A549 (cell line): ENCODE results near the gene HNRNPUL1. TPM values are rescaled to one million over a fixed set of nuclear protein-coding genes. Genes with fewer than 3 reads are reported as not detected.

ENCODE experiments used
- ATAC-seq, 2 experiments: fragments of 200-7000 bp in 1 of 2; fragments of >200 bp in 1 of 2; cut with Nextera tagmentation in 1 of 2; cut with Tn5 transposase in 1 of 2; 3 replicates each; pipeline versions ENCODE4 v1.8.0 to v1.9.1; 2018 to 2020; ENCODE audit warnings: mild to moderate bottlenecking in 1 of 2, moderate library complexity in 1 of 2
- CTCF ChIA-PET: fragments of 300-600 bp; sonication (Branson Sonifier 250); formaldehyde crosslinking; extraction: SDS; loops from one replicate; lab custom pipeline; 2021; ENCODE audit warnings: antibody characterized with exemption, inconsistent platforms; lab: Yijun Ruan, JAX
- POLR2A ChIA-PET: fragments of 350-600 bp; formaldehyde crosslinking; extraction: SDS; loops from one replicate; lab custom pipeline; 2021; ENCODE audit warnings: antibody characterized with exemption, inconsistent platforms; lab: Yijun Ruan, JAX
- DNase-seq, 2 experiments: peaks; one replicate each; pipeline versions ENCODE4 v3.0.0 to v3.0.0-alpha.2; 2011 to 2016; ENCODE audit warnings: low read depth in 1 of 2, low spot score in 1 of 2
- FAIRE-seq: peaks from 2 replicates; lab custom pipeline; 2011; peaks lifted over from hg19 to GRCh38; lab: Jason Lieb, UNC
- H3K27ac ChIP-seq, 2 experiments: fragments of >200 bp; sonication (Bioruptor Twin); formaldehyde crosslinking; 3 replicates each; pipeline ENCODE4 v1.5.1; 2016 to 2017
- H3K4me1 ChIP-seq: fragments of >200 bp; sonication (Bioruptor Twin); formaldehyde crosslinking; 3 replicates; pipeline ENCODE4 v1.6.1; 2016
- H3K4me2 ChIP-seq: fragments of >200 bp; sonication (Bioruptor Twin); formaldehyde crosslinking; 3 replicates; pipeline ENCODE4 v1.6.1; 2016
- H3K4me3 ChIP-seq: fragments of >200 bp; sonication (Bioruptor Twin); formaldehyde crosslinking; 3 replicates; pipeline ENCODE4 v1.5.1; 2016
- H3K9me3 ChIP-seq: fragments of >200 bp; sonication (Bioruptor Twin); formaldehyde crosslinking; 3 replicates; pipeline ENCODE4 v1.6.1; 2016
- CEBPB ChIP-seq, 2 experiments: fragments of >200 bp in 1 of 2; sonication (Bioruptor Twin) in 1 of 2; formaldehyde crosslinking in 1 of 2; IDR thresholded peaks; 2 replicates each; pipeline ENCODE4 v1.6.1; 2012 to 2016
- EHMT2 ChIP-seq: fragments of 200-600 bp; sonication (generic); IDR thresholded peaks from 2 replicates; pipeline ENCODE4 v1.6.1; 2016; ENCODE audit warnings: antibody characterized with exemption, low read depth, mild to moderate bottlenecking, moderate library complexity
- FOSB ChIP-seq: fragments of 250-450 bp; sonication (Bioruptor Pico); IDR thresholded peaks from 2 replicates; pipeline ENCODE4 v1.5.0; 2020; ENCODE audit warnings: mild to moderate bottlenecking, moderate library complexity
- FOSL2 ChIP-seq, 2 experiments: fragments of 450-650 bp in 1 of 2; fragments of >200 bp in 1 of 2; sonication (Bioruptor Twin) in 1 of 2; formaldehyde crosslinking; IDR thresholded peaks; 2 replicates each; pipeline versions ENCODE4 v1.5.0 to v1.6.1; 2016 to 2020; ENCODE audit warnings: mild to moderate bottlenecking in 1 of 2, moderate library complexity in 1 of 2
- HOXA7 ChIP-seq: fragments of 250-450 bp; sonication (Bioruptor Pico); IDR thresholded peaks from 2 replicates; pipeline ENCODE4 v1.5.0; 2020; ENCODE audit warnings: mild to moderate bottlenecking, moderate library complexity
- HOXB5 ChIP-seq: fragments of 250-450 bp; sonication (Bioruptor Pico); IDR thresholded peaks from 2 replicates; pipeline ENCODE4 v1.5.0; 2020; ENCODE audit warnings: mild to moderate bottlenecking, moderate library complexity
- JUNB ChIP-seq: fragments of >200 bp; sonication (Bioruptor Twin); formaldehyde crosslinking; IDR thresholded peaks from 2 replicates; pipeline ENCODE4 v1.6.1; 2016
- KDM5A ChIP-seq: fragments of 200-600 bp; sonication (generic); IDR thresholded peaks from 2 replicates; pipeline ENCODE4 v1.6.1; 2016; ENCODE audit warnings: antibody characterized with exemption, mild to moderate bottlenecking
- MYC ChIP-seq: IDR thresholded peaks from 2 replicates; pipeline ENCODE4 v1.6.1; 2012; ENCODE audit warnings: mild to moderate bottlenecking, inconsistent platforms, low read length, improper control_type of control experiment, borderline replicate concordance
- RFX5 ChIP-seq: fragments of 450-650 bp; IDR thresholded peaks from 2 replicates; pipeline ENCODE4 v1.7.1; 2014; ENCODE audit warnings: antibody characterized with exemption, mild to moderate bottlenecking, moderate library complexity
- SMC3 ChIP-seq: fragments of >200 bp; sonication (Bioruptor Twin); formaldehyde crosslinking; IDR thresholded peaks from 3 replicates; pipeline ENCODE4 v1.6.1; 2018; ENCODE audit warnings: inconsistent platforms
- TFCP2L1 ChIP-seq: fragments of 250-450 bp; sonication (Bioruptor Pico); IDR thresholded peaks from 2 replicates; pipeline ENCODE4 v1.5.0; 2021; ENCODE audit warnings: mild to moderate bottlenecking
- WGBS: methylation state at CpG from one replicate; pipeline ENCODE4 v1.1.6; 2017; ENCODE audit errors: missing lambda C conversion rate; 5-methylcytosine and 5-hydroxymethylcytosine counted together
- polyA plus RNA-seq, 4 experiments: library from polyadenylated mRNA; depleted of rRNA in 3 of 4; stranded (reverse); fragments of >200 nt; fragmentation: RNase III in 1 of 4; extraction: RNeasy Plus Mini Kit Qiagen cat#74134 plus additional on column Dnase treatment in 1 of 4; gene quantifications; 2 replicates in 3 of 4; 3 replicates in 1 of 4; pipeline ENCODE4 v1.2.3, GENCODE V29; 2011 to 2017
- TF ChIP-seq, protein P1 (sequence below): fragments of 250-450 bp; sonication (Bioruptor Pico); IDR thresholded peaks from 2 replicates; pipeline ENCODE4 v1.5.0; 2020; ENCODE audit warnings: low read depth, mild to moderate bottlenecking, moderate library complexity
- TF ChIP-seq, protein P2 (sequence below): fragments of 450-650 bp; IDR thresholded peaks from 2 replicates; pipeline ENCODE4 v1.6.1; 2014; ENCODE audit warnings: antibody characterized with exemption

The HNRNPUL1 gene
- polyA plus RNA-seq, 2 of the 4 experiments (the other 2 are of a cell fraction), result 89.5 to 278 TPM

DNA sequence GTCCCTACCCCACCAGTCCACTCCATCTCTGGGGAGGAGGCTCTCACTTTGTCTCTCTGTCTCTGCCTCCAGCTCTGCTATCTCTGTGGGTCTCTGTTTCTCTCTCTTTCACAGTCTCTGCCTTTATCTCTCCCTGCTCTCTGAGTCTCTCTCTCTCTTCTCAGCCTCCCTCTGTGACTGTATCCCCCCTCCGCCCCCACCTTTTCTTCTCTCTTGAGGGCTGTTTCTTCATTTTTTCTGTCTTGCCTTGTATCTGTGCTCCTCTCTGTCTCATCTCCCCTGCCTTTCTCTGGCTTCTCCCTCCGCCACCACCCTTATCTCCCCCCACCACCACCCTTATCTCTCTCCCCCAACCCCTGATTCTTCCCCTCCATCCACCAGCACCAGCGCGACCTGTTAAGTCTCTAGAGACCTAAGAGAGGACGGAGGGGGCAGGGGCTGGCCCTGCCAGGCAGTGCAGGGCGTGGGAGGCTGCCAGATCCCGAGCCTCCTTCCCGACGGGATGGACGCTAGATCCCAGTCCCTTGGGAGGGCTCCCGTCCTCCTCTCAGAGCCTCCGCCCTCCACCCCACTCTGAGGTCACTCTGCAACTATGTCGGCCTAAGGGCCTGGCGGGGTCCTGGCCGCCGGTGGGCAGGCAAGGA is 44.1 kb upstream of the HNRNPUL1 start:
- TF ChIP-seq FOSB (CRISPR knock-in tag), result peak; percentile 54; the same call in 1 of the 2 replicates
- TF ChIP-seq HOXA7 (CRISPR knock-in tag), result 0 out of 2 replicates have a peak, but pooled peaks have one; percentile 19
- no peak for TF ChIP-seq MYC
- 0 out of 2 replicates have a peak, but pooled peaks have one; percentile 34 for TF ChIP-seq HOXB5 (CRISPR knock-in tag)
- DNase-seq (peak in 1 of 2 experiments; percentile 59), ATAC-seq (peak; percentile 23 to 26; a peak in 5 of 6 replicates), FAIRE-seq (peak; percentile 83)
- H3K4me2 ChIP-seq, result peak overlapping the region; percentile 86
- WGBS, result 3% methylated on average over 14 of the region's 16 CpGs
- H3K9me3 ChIP-seq, result no peaks in the 10 kb centered on the region
- peaks cover 65% of the 10 kb centered on the region for H3K4me1 ChIP-seq
- peak overlapping the region; percentile 85 to 91 for H3K27ac ChIP-seq
- POLR2A ChIA-PET, result interaction anchor here (0.5 to 3.1 kb wide), 3 partner anchors 16 to 853 kb away, joined by 3 to 54 read pairs (median 3); partner anchors contain the start of gene HNRNPUL1
- peak overlapping the region; percentile 61 for H3K4me3 ChIP-seq
- CTCF ChIA-PET, result interaction anchor here (0.5 to 16.4 kb wide), 11 partner anchors 9 to 89 kb away, joined by 3 to 295 read pairs (median 10); partner anchors contain the start of genes CCDC97, CYP2S1 and HNRNPUL1

DNA sequence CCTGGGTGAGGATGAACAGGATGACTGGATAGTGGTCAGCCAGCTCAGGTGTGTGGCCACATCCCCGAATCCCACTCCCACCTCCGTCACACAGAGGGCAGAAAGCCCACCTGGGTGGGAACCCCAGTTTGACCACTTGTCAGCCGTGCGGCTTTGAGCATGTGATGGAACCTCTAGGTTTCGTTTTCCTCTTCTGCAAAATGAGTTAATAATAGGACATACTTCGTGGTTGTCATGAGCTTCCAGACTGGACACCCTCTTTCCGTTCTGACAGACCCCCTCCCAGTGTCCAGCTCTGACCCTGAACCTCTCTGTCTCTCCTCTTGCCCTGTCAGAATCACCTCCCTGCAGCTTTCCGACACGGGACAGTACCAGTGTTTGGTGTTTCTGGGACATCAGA is 43.4 kb upstream of the HNRNPUL1 start:
- Histone ChIP-seq H3K4me1 (peaks cover 70% of the 10 kb centered on the region), H3K4me2 (peak overlapping the region; percentile 86), H3K9me3 (no peaks in the 10 kb centered on the region), H3K27ac (peak overlapping the region; percentile 85 to 91), H3K4me3 (peak overlapping the region; percentile 61)
- 78% methylated on average over 9 of the region's 9 CpGs for WGBS
- no peak for ATAC-seq
- FAIRE-seq, result no peak
- no peak for TF ChIP-seq KDM5A
- TF ChIP-seq, protein P1, sequence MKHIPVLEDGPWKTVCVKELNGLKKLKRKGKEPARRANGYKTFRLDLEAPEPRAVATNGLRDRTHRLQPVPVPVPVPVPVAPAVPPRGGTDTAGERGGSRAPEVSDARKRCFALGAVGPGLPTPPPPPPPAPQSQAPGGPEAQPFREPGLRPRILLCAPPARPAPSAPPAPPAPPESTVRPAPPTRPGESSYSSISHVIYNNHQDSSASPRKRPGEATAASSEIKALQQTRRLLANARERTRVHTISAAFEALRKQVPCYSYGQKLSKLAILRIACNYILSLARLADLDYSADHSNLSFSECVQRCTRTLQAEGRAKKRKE (CRISPR knock-in tag), result 0 out of 2 replicates have a peak, but pooled peaks have one; percentile 19
- DNase-seq, result no peak
- POLR2A ChIA-PET, result interaction anchor here (0.8 to 3.1 kb wide), 2 partner anchors 43 to 143 kb away, joined by 3 to 54 read pairs; partner anchors contain the start of gene HNRNPUL1
- CTCF ChIA-PET, result interaction anchor here (1.0 to 16.4 kb wide), 9 partner anchors 11 to 88 kb away, joined by 3 to 295 read pairs (median 23); partner anchors contain the start of genes CCDC97 and HNRNPUL1

- ChIA-PET POLR2A (interaction anchor here (0.8 to 1.0 kb wide), 2 partner anchors 18 to 142 kb away, joined by 3 to 5 read pairs; no protein-coding TSS in a partner anchor), CTCF (interaction anchor here (1.3 to 16.4 kb wide), 8 partner anchors 10 to 87 kb away, joined by 3 to 295 read pairs (median 27); partner anchors contain the start of genes CCDC97 and HNRNPUL1)
- Histone ChIP-seq H3K9me3 (no peaks in the 10 kb centered on the region), H3K4me3 (no peak overlapping the region), H3K27ac (peak overlapping the region; percentile 85 to 91; a peak in 5 of 6 replicates), H3K4me2 (peak overlapping the region; percentile 86; the same call in 1 of the 3 replicates), H3K4me1 (peaks cover 70% of the 10 kb centered on the region)
- ATAC-seq (no peak), DNase-seq (no peak), FAIRE-seq (no peak)
- TF ChIP-seq SMC3, result no peak
- TF ChIP-seq JUNB, result no peak
- TF ChIP-seq, protein P2, sequence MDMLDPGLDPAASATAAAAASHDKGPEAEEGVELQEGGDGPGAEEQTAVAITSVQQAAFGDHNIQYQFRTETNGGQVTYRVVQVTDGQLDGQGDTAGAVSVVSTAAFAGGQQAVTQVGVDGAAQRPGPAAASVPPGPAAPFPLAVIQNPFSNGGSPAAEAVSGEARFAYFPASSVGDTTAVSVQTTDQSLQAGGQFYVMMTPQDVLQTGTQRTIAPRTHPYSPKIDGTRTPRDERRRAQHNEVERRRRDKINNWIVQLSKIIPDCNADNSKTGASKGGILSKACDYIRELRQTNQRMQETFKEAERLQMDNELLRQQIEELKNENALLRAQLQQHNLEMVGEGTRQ, result no peak
- TF ChIP-seq RFX5, result no peak
- TF ChIP-seq FOSL2 (IDR thresholded peaks at IDR 0.05), result no peak
- 0 out of 2 replicates have a peak, but pooled peaks have one; percentile 2 for TF ChIP-seq FOSL2 (CRISPR knock-in tag; IDR thresholded peaks at IDR 0.05)
- TF ChIP-seq CEBPB (IDR thresholded peaks at IDR 0.05), result no peak
- TF ChIP-seq TFCP2L1, result no peak
- TF ChIP-seq EHMT2, result no peak
- WGBS, result 94% methylated on average over 20 of the region's 20 CpGs
Observed at GRCh38 chr19:41221514-41222205, 42.5 kb upstream of the HNRNPUL1 start.
